ENCODE results near the gene SPHKAP.

The SPHKAP gene

DNA sequence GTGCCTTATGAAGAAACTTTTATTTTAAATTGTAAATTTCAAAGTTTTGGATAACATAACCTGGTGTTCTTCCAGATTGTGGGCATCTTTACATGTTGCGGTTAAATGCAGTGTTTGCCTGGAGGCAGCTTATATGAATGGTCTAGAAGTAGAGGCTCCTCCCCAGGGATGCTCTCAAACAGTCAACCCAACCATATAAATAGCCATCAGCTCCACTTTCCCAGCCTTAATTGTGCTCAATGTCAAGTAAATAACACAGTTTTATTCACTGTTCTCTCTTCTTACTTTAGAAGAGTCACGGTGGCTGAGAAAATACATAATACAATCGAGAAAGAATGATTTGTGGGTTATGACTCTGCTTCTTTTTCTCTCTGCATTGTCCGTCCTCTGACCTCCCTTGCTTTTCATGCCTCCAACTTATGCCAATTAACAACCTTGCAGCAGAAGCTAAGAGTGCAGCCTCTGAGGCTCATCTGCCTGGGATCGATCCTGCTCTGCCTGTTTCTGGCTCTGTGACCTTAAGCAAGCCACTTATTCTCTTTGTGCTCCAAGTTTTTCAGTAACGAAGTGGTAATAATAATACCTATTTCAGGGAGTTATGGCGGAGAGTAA is 209.8 kb downstream of the SPHKAP start:
- no peaks in the 10 kb centered on the region for H3K4me1 ChIP-seq (ENCODE audit: control insufficient read depth, low read depth, low read length)

DNA sequence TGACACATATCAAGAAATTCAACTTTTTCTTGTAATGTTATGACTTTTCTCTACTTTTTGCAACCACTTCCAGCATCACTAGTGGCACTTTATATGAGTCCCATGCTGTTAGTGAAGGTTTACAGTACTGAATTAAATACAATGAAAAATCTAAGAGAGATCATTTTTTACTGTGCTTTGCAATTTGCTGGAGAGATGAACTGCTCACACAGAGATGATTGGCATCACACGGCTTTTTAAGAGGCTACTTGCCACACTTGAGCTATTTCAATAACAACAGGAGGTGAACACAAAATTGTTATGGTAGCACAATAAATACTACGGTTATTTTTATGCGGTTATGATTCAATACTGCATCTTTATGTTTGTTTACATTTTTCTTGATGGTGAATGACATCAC is 221.2 kb downstream of the SPHKAP start:
- WGBS (ENCODE audit: extremely low coverage, insufficient coverage, low lambda C conversion rate): no CpG with 5 or more reads among the region's 3 CpGs
- no peak for DNase-seq
- H3K79me2 ChIP-seq (ENCODE audit: control insufficient read depth, insufficient read depth, low read length): no peaks in the 10 kb centered on the region
- H3K18ac ChIP-seq (ENCODE audit: low read length): no peak overlapping the region
- no peak overlapping the region for H3K23ac ChIP-seq (ENCODE audit: low read length)
- no peaks in the 10 kb centered on the region for H3K36me3 ChIP-seq (ENCODE audit: control insufficient read depth, insufficient read depth, low read length)
- H3K79me1 ChIP-seq (ENCODE audit: low read length): no peaks in the 10 kb centered on the region
- no peak overlapping the region for H4K8ac ChIP-seq (ENCODE audit: low read depth, low read length)
- H3K27me3 ChIP-seq (ENCODE audit: insufficient read depth, low read length, poor library complexity): no peaks in the 10 kb centered on the region
- H3K4me1 ChIP-seq (ENCODE audit: control insufficient read depth, low read depth, low read length): no peaks in the 10 kb centered on the region
- no peak overlapping the region for H2BK120ac ChIP-seq (ENCODE audit: low read depth, low read length)
- no peak overlapping the region for H3K27ac ChIP-seq (ENCODE audit: low read depth, low read length)
- no peak overlapping the region for H3K4ac ChIP-seq (ENCODE audit: low read depth, low read length)
- H2BK15ac ChIP-seq (replicated peaks; ENCODE audit: low read depth): no peak overlapping the region
- no peak overlapping the region for H3K56ac ChIP-seq (ENCODE audit: low read length)
- H3K9ac ChIP-seq (ENCODE audit: low read length): no peak overlapping the region
- no peak overlapping the region for H2BK5ac ChIP-seq (ENCODE audit: low read length)
- no peak overlapping the region for H2AK5ac ChIP-seq (ENCODE audit: low read length)
- no peak overlapping the region for H3K4me2 ChIP-seq (ENCODE audit: low read length)
- H4K5ac ChIP-seq (ENCODE audit: low read length): no peak overlapping the region
- no peak overlapping the region for H3K4me3 ChIP-seq (ENCODE audit: low read length)

More for the DNA sequence above, 209.8 kb downstream of the SPHKAP start:
- Histone ChIP-seq H3K56ac (ENCODE audit: low read length) (no peak overlapping the region), H3K27ac (ENCODE audit: low read depth, low read length) (no peak overlapping the region), H2BK5ac (ENCODE audit: low read length) (no peak overlapping the region), H3K79me2 (ENCODE audit: control insufficient read depth, insufficient read depth, low read length) (no peaks in the 10 kb centered on the region), H2BK120ac (ENCODE audit: low read depth, low read length) (no peak overlapping the region), H3K4me2 (ENCODE audit: low read length) (no peak overlapping the region), H3K36me3 (ENCODE audit: control insufficient read depth, insufficient read depth, low read length) (no peaks in the 10 kb centered on the region), H4K5ac (ENCODE audit: low read length) (no peak overlapping the region), H2AK5ac (ENCODE audit: low read length) (no peak overlapping the region), H3K4me3 (ENCODE audit: low read length) (no peak overlapping the region), H3K27me3 (ENCODE audit: insufficient read depth, low read length, poor library complexity) (no peaks in the 10 kb centered on the region), H3K4ac (ENCODE audit: low read depth, low read length) (no peak overlapping the region), H3K79me1 (ENCODE audit: low read length) (no peaks in the 10 kb centered on the region), H3K18ac (ENCODE audit: low read length) (no peak overlapping the region), H4K8ac (ENCODE audit: low read depth, low read length) (no peak overlapping the region), H3K9ac (ENCODE audit: low read length) (no peak overlapping the region), H2BK15ac (replicated peaks; ENCODE audit: low read depth) (no peak overlapping the region), H3K23ac (ENCODE audit: low read length) (no peak overlapping the region)
- no peak for DNase-seq
- no CpG with 5 or more reads among the region's 7 CpGs for WGBS (ENCODE audit: extremely low coverage, insufficient coverage, low lambda C conversion rate)

GRCh38 chr2:227942965-227943364 is 238.5 kb downstream of the SPHKAP start:
- no CpG with 5 or more reads among the region's 2 CpGs for WGBS (ENCODE audit: extremely low coverage, insufficient coverage, low lambda C conversion rate)
- H2AK5ac ChIP-seq (ENCODE audit: low read length): no peak overlapping the region
- H4K8ac ChIP-seq (ENCODE audit: low read depth, low read length): no peak overlapping the region
- H3K27me3 ChIP-seq (ENCODE audit: insufficient read depth, low read length, poor library complexity): no peaks in the 10 kb centered on the region
- no peaks in the 10 kb centered on the region for H3K4me1 ChIP-seq (ENCODE audit: control insufficient read depth, low read depth, low read length)
- H3K27ac ChIP-seq (ENCODE audit: low read depth, low read length): no peak overlapping the region
- no peaks in the 10 kb centered on the region for H3K79me1 ChIP-seq (ENCODE audit: low read length)
- no peak overlapping the region for H3K23ac ChIP-seq (ENCODE audit: low read length)
- DNase-seq: no peak
- H3K36me3 ChIP-seq (ENCODE audit: control insufficient read depth, insufficient read depth, low read length): no peaks in the 10 kb centered on the region
- no peak overlapping the region for H2BK15ac ChIP-seq (replicated peaks; ENCODE audit: low read depth)
- H2BK5ac ChIP-seq (ENCODE audit: low read length): no peak overlapping the region
- H3K4me3 ChIP-seq (ENCODE audit: low read length): no peak overlapping the region
- H3K56ac ChIP-seq (ENCODE audit: low read length): no peak overlapping the region
- no peak overlapping the region for H3K4ac ChIP-seq (ENCODE audit: low read depth, low read length)
- no peak overlapping the region for H3K4me2 ChIP-seq (ENCODE audit: low read length)
- H4K5ac ChIP-seq (ENCODE audit: low read length): no peak overlapping the region
- H3K79me2 ChIP-seq (ENCODE audit: control insufficient read depth, insufficient read depth, low read length): no peaks in the 10 kb centered on the region
- no peak overlapping the region for H2BK120ac ChIP-seq (ENCODE audit: low read depth, low read length)
- no peak overlapping the region for H3K9ac ChIP-seq (ENCODE audit: low read length)
- no peak overlapping the region for H3K18ac ChIP-seq (ENCODE audit: low read length)

DNA sequence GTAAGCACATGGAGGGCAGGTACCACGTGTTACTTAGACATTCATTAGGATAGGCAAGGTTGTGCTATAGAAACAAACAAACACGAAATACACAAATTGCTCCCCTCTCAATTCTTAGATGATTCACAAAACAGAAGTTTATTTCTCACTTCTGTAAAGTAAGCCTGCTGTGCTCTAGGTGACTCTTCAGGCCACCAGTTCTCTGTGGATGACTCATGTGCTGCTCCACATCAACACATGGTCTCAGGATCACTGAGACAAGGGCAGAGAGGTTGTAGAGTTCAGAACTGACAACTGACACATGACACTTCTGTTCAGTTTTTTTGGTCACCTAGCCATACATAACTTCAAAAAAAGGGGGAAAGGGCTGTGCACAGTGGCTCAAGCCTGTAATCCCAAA is 239.5 kb downstream of the SPHKAP start:
- H3K4me3 ChIP-seq (ENCODE audit: low read length): no peak overlapping the region
- H3K4ac ChIP-seq (ENCODE audit: low read depth, low read length): no peak overlapping the region
- no peak overlapping the region for H4K5ac ChIP-seq (ENCODE audit: low read length)
- H3K27me3 ChIP-seq (ENCODE audit: insufficient read depth, low read length, poor library complexity): no peaks in the 10 kb centered on the region
- no peaks in the 10 kb centered on the region for H3K79me2 ChIP-seq (ENCODE audit: control insufficient read depth, insufficient read depth, low read length)
- no peak overlapping the region for H3K9ac ChIP-seq (ENCODE audit: low read length)
- H2AK5ac ChIP-seq (ENCODE audit: low read length): no peak overlapping the region
- H2BK120ac ChIP-seq (ENCODE audit: low read depth, low read length): no peak overlapping the region
- H3K4me1 ChIP-seq (ENCODE audit: control insufficient read depth, low read depth, low read length): no peaks in the 10 kb centered on the region
- no peaks in the 10 kb centered on the region for H3K79me1 ChIP-seq (ENCODE audit: low read length)
- no CpG with 5 or more reads among the region's 2 CpGs for WGBS (ENCODE audit: extremely low coverage, insufficient coverage, low lambda C conversion rate)
- no peak overlapping the region for H3K4me2 ChIP-seq (ENCODE audit: low read length)
- no peak for DNase-seq
- no peak overlapping the region for H2BK5ac ChIP-seq (ENCODE audit: low read length)
- no peak overlapping the region for H3K27ac ChIP-seq (ENCODE audit: low read depth, low read length)
- H2BK15ac ChIP-seq (replicated peaks; ENCODE audit: low read depth): no peak overlapping the region
- H3K56ac ChIP-seq (ENCODE audit: low read length): no peak overlapping the region
- no peak overlapping the region for H4K8ac ChIP-seq (ENCODE audit: low read depth, low read length)
- H3K36me3 ChIP-seq (ENCODE audit: control insufficient read depth, insufficient read depth, low read length): no peaks in the 10 kb centered on the region
- no peak overlapping the region for H3K18ac ChIP-seq (ENCODE audit: low read length)
- no peak overlapping the region for H3K23ac ChIP-seq (ENCODE audit: low read length)

- no peak overlapping the region for H3K18ac ChIP-seq (ENCODE audit: low read length)
- no peak overlapping the region for H3K4me3 ChIP-seq (ENCODE audit: low read length)
- H3K36me3 ChIP-seq (ENCODE audit: control insufficient read depth, insufficient read depth, low read length): no peaks in the 10 kb centered on the region
- no peak overlapping the region for H2BK5ac ChIP-seq (ENCODE audit: low read length)
- H4K5ac ChIP-seq (ENCODE audit: low read length): no peak overlapping the region
- no peak overlapping the region for H3K9ac ChIP-seq (ENCODE audit: low read length)
- no peak overlapping the region for H3K23ac ChIP-seq (ENCODE audit: low read length)
- no peaks in the 10 kb centered on the region for H3K27me3 ChIP-seq (ENCODE audit: insufficient read depth, low read length, poor library complexity)
- H3K4me2 ChIP-seq (ENCODE audit: low read length): no peak overlapping the region
- WGBS (ENCODE audit: extremely low coverage, insufficient coverage, low lambda C conversion rate): no CpG with 5 or more reads among the region's 11 CpGs
- H3K4ac ChIP-seq (ENCODE audit: low read depth, low read length): no peak overlapping the region
- no peak overlapping the region for H2BK15ac ChIP-seq (replicated peaks; ENCODE audit: low read depth)
- no peak overlapping the region for H3K56ac ChIP-seq (ENCODE audit: low read length)
- no peaks in the 10 kb centered on the region for H3K79me2 ChIP-seq (ENCODE audit: control insufficient read depth, insufficient read depth, low read length)
- H3K4me1 ChIP-seq (ENCODE audit: control insufficient read depth, low read depth, low read length): no peaks in the 10 kb centered on the region
- H4K8ac ChIP-seq (ENCODE audit: low read depth, low read length): no peak overlapping the region
- no peak overlapping the region for H2BK120ac ChIP-seq (ENCODE audit: low read depth, low read length)
- no peaks in the 10 kb centered on the region for H3K79me1 ChIP-seq (ENCODE audit: low read length)
- DNase-seq: peak; percentile 71
- H2AK5ac ChIP-seq (ENCODE audit: low read length): no peak overlapping the region
- H3K27ac ChIP-seq (ENCODE audit: low read depth, low read length): no peak overlapping the region
Measured at GRCh38 chr2:227939271-227940027, 242.0 kb downstream of the SPHKAP start.
